HCT116 (cell line): ENCODE measurements around the gene RND2. TPM values are rescaled to one million over a fixed set of nuclear protein-coding genes. Genes with fewer than 3 reads are reported as not detected.

Source experiments
- ATAC-seq: fragments of 200-7000 bp; cut with Tn5 transposase; 2 replicates; pipeline ENCODE4 v1.9.1; 2020; ENCODE audit warnings: mild to moderate bottlenecking, moderate library complexity
- BruUV-seq: library from RNA; stranded (reverse); fragments of 400-500 nt; replicated peaks from 2 replicates; lab custom pipeline; 2021; lab: Mats Ljungman, UMichigan
- CTCF ChIA-PET: fragments of 300-600 bp; sonication (Branson Sonifier 250); formaldehyde crosslinking; loops from one replicate; lab custom pipeline; 2021; ENCODE audit warnings: antibody characterized with exemption; lab: Charles Lee
- POLR2A ChIA-PET: fragments of 300-600, 350-600 bp; sonication (Branson Sonifier 250); formaldehyde crosslinking; loops from one replicate; lab custom pipeline; 2021; ENCODE audit warnings: antibody characterized with exemption; lab: Charles Lee
- RAD21 ChIA-PET, 2 experiments: fragments of 300-600 bp; sonication (Branson Sonifier 250); formaldehyde crosslinking; loops; one replicate each; lab custom pipeline; 2023; ENCODE audit warnings: low total read pairs in 2 of 2; ENCODE audit not compliant: uncharacterized antibody in 2 of 2, unreplicated experiment in 2 of 2, low non-redundant PET in 1 of 2; lab: Charles Lee
- DNase-seq: peaks from one replicate; pipeline ENCODE4 v3.0.0-alpha.2; 2010; ENCODE audit warnings: low read depth, low spot score
- H2AFZ ChIP-seq: fragments of 200-600 bp; shearing (Covaris generic), sonication (generic); 2 replicates; pipeline ENCODE4 v1.6.1; 2017; ENCODE audit warnings: low read depth, mixed run types, mixed read lengths, antibody characterized with exemption, low read length; ENCODE audit not compliant: poor library complexity, severe bottlenecking
- H3K27ac ChIP-seq: 2 replicates; pipeline ENCODE4 v1.5.1; 2012; ENCODE audit warnings: low read depth, low read length
- H3K27me3 ChIP-seq: fragments of 200-600 bp; sonication (generic); 2 replicates; pipeline ENCODE4 v1.6.1; 2016; ENCODE audit warnings: mixed run types, low read length, mixed read lengths; ENCODE audit not compliant: insufficient read depth
- H3K36me3 ChIP-seq, 2 experiments: fragments of 200-500 bp in 1 of 2; fragments of 200-600 bp in 1 of 2; sonication (Bioruptor generic) in 1 of 2; sonication (generic) in 1 of 2; 2 replicates each; pipeline versions ENCODE4 v1.5.1 to v1.6.1; 2014 to 2016; ENCODE audit warnings: low read length in 2 of 2, inconsistent platforms in 1 of 2, mixed read lengths in 1 of 2, mixed run types in 1 of 2; ENCODE audit not compliant: insufficient read depth in 2 of 2, control insufficient read depth in 1 of 2
- H3K4me1 ChIP-seq, 2 experiments: fragments of 200-600 bp in 1 of 2; sonication (generic) in 1 of 2; 2 replicates each; pipeline versions ENCODE4 v1.5.1 to v1.6.1; 2012 to 2017; ENCODE audit warnings: low read length in 2 of 2, inconsistent platforms in 1 of 2, mild to moderate bottlenecking in 1 of 2, mixed read lengths in 1 of 2, mixed run types in 1 of 2, moderate library complexity in 1 of 2; ENCODE audit not compliant: insufficient read depth in 2 of 2, control insufficient read depth in 1 of 2
- H3K4me2 ChIP-seq: fragments of 200-600 bp; sonication (generic); 2 replicates; pipeline ENCODE4 v1.6.1; 2017; ENCODE audit warnings: mixed run types, low read length, mixed read lengths
- H3K4me3 ChIP-seq, 2 experiments: fragments of 200-600 bp in 1 of 2; sonication (generic) in 1 of 2; replicated peaks in 1 of 2; 2 replicates each; pipeline ENCODE4 v1.5.1; 2011 to 2016; ENCODE audit warnings: low read length in 2 of 2, control low read depth in 1 of 2, low read depth in 1 of 2, mild to moderate bottlenecking in 1 of 2, mixed read lengths in 1 of 2, mixed run types in 1 of 2
- H3K79me2 ChIP-seq: fragments of 200-600 bp; sonication (generic); 2 replicates; pipeline ENCODE4 v1.6.1; 2017; ENCODE audit warnings: mild to moderate bottlenecking, mixed run types, low read length, moderate library complexity, mixed read lengths; ENCODE audit not compliant: insufficient read depth
- H3K9ac ChIP-seq: fragments of 200-600 bp; sonication (generic); 2 replicates; pipeline ENCODE4 v1.6.1; 2016; ENCODE audit warnings: low read length, mixed read lengths
- H3K9me2 ChIP-seq: fragments of 200-600 bp; sonication (generic), shearing (Covaris generic); 2 replicates; pipeline ENCODE4 v1.6.1; 2017; ENCODE audit warnings: mixed run types, mild to moderate bottlenecking, moderate library complexity; ENCODE audit not compliant: insufficient read depth
- H3K9me3 ChIP-seq, 2 experiments: fragments of 200-500 bp in 1 of 2; fragments of 200-600 bp in 1 of 2; sonication (Bioruptor generic) in 1 of 2; sonication (generic) in 1 of 2; 2 replicates each; pipeline ENCODE4 v1.6.1; 2014 to 2017; ENCODE audit warnings: low read length in 2 of 2, mixed read lengths in 2 of 2, inconsistent platforms in 1 of 2, low read depth in 1 of 2, mild to moderate bottlenecking in 1 of 2, mixed run types in 1 of 2, moderate library complexity in 1 of 2; ENCODE audit not compliant: control insufficient read depth in 1 of 2, insufficient read depth in 1 of 2
- H4K20me1 ChIP-seq: fragments of 200-600 bp; sonication (generic), shearing (Covaris generic); 2 replicates; pipeline ENCODE4 v1.6.1; 2017; ENCODE audit warnings: mixed run types, mild to moderate bottlenecking, moderate library complexity; ENCODE audit not compliant: insufficient read depth
- CTCF ChIP-seq, 3 experiments: fragments of 200-600 bp in 1 of 3; sonication (generic) in 1 of 3; IDR thresholded peaks in 2 of 3; conservative IDR thresholded peaks in 1 of 3; 2 replicates each; pipeline ENCODE4 v1.5.1; 2012 to 2017; ENCODE audit warnings: low read depth in 2 of 3, low read length in 2 of 3, antibody characterized with exemption in 1 of 3, borderline replicate concordance in 1 of 3, control low read depth in 1 of 3, mild to moderate bottlenecking in 1 of 3, mixed read lengths in 1 of 3, mixed run types in 1 of 3, moderate library complexity in 1 of 3; ENCODE audit not compliant: insufficient read depth in 1 of 3
- JUND ChIP-seq: IDR thresholded peaks from 2 replicates; pipeline ENCODE4 v1.6.1; 2012
- MAX ChIP-seq: IDR thresholded peaks from 2 replicates; pipeline ENCODE4 v1.6.1; 2012
- POLR2A ChIP-seq: IDR thresholded peaks from 2 replicates; pipeline ENCODE4 v1.7.0; 2011; ENCODE audit warnings: borderline replicate concordance; ENCODE audit not compliant: insufficient read depth, insufficient read length; ENCODE audit errors: extremely low read depth
- POLR2AphosphoS5 ChIP-seq: IDR thresholded peaks from 2 replicates; pipeline ENCODE4 v1.6.1; 2011; ENCODE audit warnings: mild to moderate bottlenecking, low read depth, low read length, moderate library complexity
- RAD21 ChIP-seq: IDR thresholded peaks from 2 replicates; pipeline ENCODE4 v1.6.1; 2012; ENCODE audit warnings: low read depth, mild to moderate bottlenecking
- REST ChIP-seq: IDR thresholded peaks from 2 replicates; pipeline ENCODE4 v1.6.1; 2012; ENCODE audit warnings: low read depth
- SP1 ChIP-seq: IDR thresholded peaks from 2 replicates; pipeline ENCODE4 v1.6.1; 2012; ENCODE audit warnings: low read depth
- TCF7L2 ChIP-seq: IDR thresholded peaks from 2 replicates; pipeline ENCODE4 v1.7.0; 2011; ENCODE audit warnings: borderline replicate concordance, inconsistent platforms; ENCODE audit not compliant: insufficient read depth, insufficient read length; ENCODE audit errors: extremely low read depth
- ZBTB33 ChIP-seq: IDR thresholded peaks from 2 replicates; pipeline ENCODE4 v1.6.1; 2011; ENCODE audit warnings: mild to moderate bottlenecking, low read length, moderate library complexity; ENCODE audit not compliant: insufficient replicate concordance; ENCODE audit errors: extremely low read depth
- intact Hi-C: fragments of 100-400 bp; cut with micrococcal nuclease; formaldehyde crosslinking; loops from 2 replicates; pipeline ENCODE4 v1.10.0; 2022
- total RNA-seq: library from RNA; stranded (reverse); gene quantifications from one replicate; pipeline ENCODE4 v1.2.1, GENCODE V29; 2021; ENCODE audit not compliant: unreplicated experiment

Gene RND2
- total RNA-seq, 1 experiment from 2014 or later, result 0.66 TPM

GRCh38 chr17:43006639-43007551 is 18.1 kb upstream of the RND2 start, which contains the start of gene IFI35:
IFI35 (plus strand) TSS chr17:43006784; CDS start chr17:43006948, 164 bp downstream.
- CTCF ChIA-PET, result interaction anchor here (0.8 to 1.0 kb wide), 2 partner anchors 9 to 477 kb away, joined by 3 to 4 read pairs; partner anchors contain the start of genes DHX8 and RPL27
- DNase-seq, result peak; percentile 42
- POLR2A ChIA-PET, result interaction anchor here (0.7 to 4.0 kb wide), 7 partner anchors 9 to 309 kb away, joined by 3 to 38 read pairs (median 3); partner anchors contain the start of genes BECN1, NBR1, RPL27 and VAT1
- Histone ChIP-seq H3K4me3 (peak within 1 kb of the TSS; percentile 48 to 57), H3K36me3 (peaks cover 3 to 7% of the 10 kb centered on the region in 2 experiments; a peak in 1 of 4 replicates), H3K27me3 (no peaks in the 10 kb centered on the region), H3K9me2 (no peaks in the 10 kb centered on the region), H3K79me2 (peaks cover 5% of the 10 kb centered on the region), H3K9ac (peak within 1 kb of the TSS; percentile 70), H3K4me2 (peak within 1 kb of the TSS; percentile 77), H3K27ac (peak within 1 kb of the TSS; percentile 84), H3K9me3 (no peaks in the 10 kb centered on the region), H4K20me1 (no peaks in the 10 kb centered on the region), H3K4me1 (peaks cover 13 to 75% of the 10 kb centered on the region in 2 experiments; a peak in 3 of 4 replicates), H2AFZ (no peak within 1 kb of the TSS)
- RAD21 ChIA-PET, result no interaction called here
- peak; percentile 69 for ATAC-seq
- intact Hi-C loops, result no loop called here
- BruUV-seq, result TSS peak; percentile 33
- no peak for TF ChIP-seq TCF7L2
- peak; percentile 86 for TF ChIP-seq POLR2AphosphoS5
- no peak for TF ChIP-seq REST
- peak; percentile 71 for TF ChIP-seq RAD21
- TF ChIP-seq SP1, result no peak
- TF ChIP-seq CTCF (IDR thresholded peaks at IDR 0.05 in 2 of 3, conservative IDR thresholded peaks at IDR 0.05 in 1 of 3; ENCODE audit: borderline replicate concordance in 1 of 3, insufficient read depth in 1 of 3, low read depth in 2 of 3, low read length in 2 of 3), result peak in 2 of 3 experiments; percentile 3 to 28; a peak in 2 of 6 replicates
- TF ChIP-seq POLR2A, result no peak
- peak; percentile 69 for TF ChIP-seq MAX
- TF ChIP-seq JUND, result no peak
- peak; percentile 17 for TF ChIP-seq ZBTB33
